AG04449 (cell line): Measurements from ENCODE around the gene PDZD2.
"Not testable (repeated sequence)": the region's sequence is repeated elsewhere in the genome, so short reads cannot be mapped to it uniquely, and the experiment has no call there.

Source experiments
- CTCF ChIA-PET: fragments of 350-600 bp; formaldehyde crosslinking; extraction: SDS; loops from one replicate; lab custom pipeline; 2021; ENCODE audit warnings: antibody characterized with exemption; lab: Yijun Ruan, JAX
- POLR2A ChIA-PET: fragments of 400-600, 350-600 bp; formaldehyde crosslinking; extraction: SDS; loops from one replicate; lab custom pipeline; 2020; ENCODE audit warnings: antibody characterized with exemption, inconsistent platforms; lab: Yijun Ruan, JAX
- DNase-seq: peaks from one replicate; pipeline ENCODE4 v3.0.0-alpha.2; 2010; ENCODE audit warnings: low read depth, low spot score
- H3K4me3 ChIP-seq: 2 replicates; pipeline ENCODE4 v1.5.1; 2011; ENCODE audit warnings: low read depth, mild to moderate bottlenecking, control low read depth, low read length
- TF ChIP-seq, protein P1 (sequence below): IDR thresholded peaks from one replicate; pipeline ENCODE4 v1.5.1; 2011; ENCODE audit warnings: mild to moderate bottlenecking, moderate library complexity, low read length, control low read depth, inconsistent platforms; ENCODE audit not compliant: insufficient read depth; ENCODE audit errors: missing control alignments

The PDZD2 gene

DNA sequence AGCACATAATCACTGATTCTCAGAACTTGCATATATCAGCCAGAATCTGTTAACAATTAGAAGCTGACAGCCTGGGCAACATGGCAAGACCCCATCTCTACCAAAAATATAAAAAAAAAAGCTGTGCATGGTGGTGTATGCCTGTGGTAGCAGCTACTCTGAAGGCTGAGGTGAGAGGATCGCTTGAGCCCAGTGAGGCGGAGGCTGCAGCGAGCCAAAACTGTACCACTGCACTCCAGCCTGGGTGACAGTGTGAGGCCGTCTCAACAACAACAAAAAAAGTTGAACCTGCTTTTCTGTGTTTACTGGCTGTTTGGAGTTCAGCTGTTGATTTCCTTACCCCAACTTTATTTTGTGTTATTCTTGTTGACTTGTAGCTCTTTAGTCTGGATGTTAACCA lies 468.4 kb downstream of the PDZD2 start:
- no peak overlapping the region for H3K4me3 ChIP-seq
- DNase-seq, result no peak
- CTCF ChIA-PET, result interaction anchor here (4.2 kb wide), 1 partner anchor 14 kb away, joined by 22 read pairs; no protein-coding TSS in a partner anchor
- POLR2A ChIA-PET, result no interaction called here
- TF ChIP-seq, protein P1, sequence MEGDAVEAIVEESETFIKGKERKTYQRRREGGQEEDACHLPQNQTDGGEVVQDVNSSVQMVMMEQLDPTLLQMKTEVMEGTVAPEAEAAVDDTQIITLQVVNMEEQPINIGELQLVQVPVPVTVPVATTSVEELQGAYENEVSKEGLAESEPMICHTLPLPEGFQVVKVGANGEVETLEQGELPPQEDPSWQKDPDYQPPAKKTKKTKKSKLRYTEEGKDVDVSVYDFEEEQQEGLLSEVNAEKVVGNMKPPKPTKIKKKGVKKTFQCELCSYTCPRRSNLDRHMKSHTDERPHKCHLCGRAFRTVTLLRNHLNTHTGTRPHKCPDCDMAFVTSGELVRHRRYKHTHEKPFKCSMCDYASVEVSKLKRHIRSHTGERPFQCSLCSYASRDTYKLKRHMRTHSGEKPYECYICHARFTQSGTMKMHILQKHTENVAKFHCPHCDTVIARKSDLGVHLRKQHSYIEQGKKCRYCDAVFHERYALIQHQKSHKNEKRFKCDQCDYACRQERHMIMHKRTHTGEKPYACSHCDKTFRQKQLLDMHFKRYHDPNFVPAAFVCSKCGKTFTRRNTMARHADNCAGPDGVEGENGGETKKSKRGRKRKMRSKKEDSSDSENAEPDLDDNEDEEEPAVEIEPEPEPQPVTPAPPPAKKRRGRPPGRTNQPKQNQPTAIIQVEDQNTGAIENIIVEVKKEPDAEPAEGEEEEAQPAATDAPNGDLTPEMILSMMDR, result no peak

DNA sequence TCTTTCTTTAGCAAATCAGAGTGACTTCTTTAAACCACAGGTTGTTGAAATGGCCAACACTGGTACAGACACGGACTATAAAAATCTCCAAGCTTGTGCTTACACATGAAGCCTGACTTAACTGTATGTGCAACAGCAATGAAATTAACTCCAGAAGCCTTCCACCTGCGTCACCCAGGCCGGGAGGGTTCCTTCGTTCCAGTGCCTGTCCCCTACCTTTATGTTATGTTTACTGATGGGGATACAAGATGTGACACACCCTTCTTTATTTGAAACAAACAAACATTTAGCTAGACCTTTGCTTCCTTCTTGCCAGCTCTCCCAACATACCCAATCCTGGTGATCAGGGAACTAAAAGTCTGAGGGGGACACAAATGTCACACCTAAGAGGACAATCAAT lies 469.2 kb downstream of the PDZD2 start:
- POLR2A ChIA-PET, result interaction anchor here (0.6 kb wide), 1 partner anchor 282 kb away, joined by 3 read pairs; no protein-coding TSS in a partner anchor
- CTCF ChIA-PET, result interaction anchor here (1.1 to 1.4 kb wide), 3 partner anchors 9 to 382 kb away, joined by 3 to 5 read pairs (median 4); no protein-coding TSS in a partner anchor
- no peak for DNase-seq
- H3K4me3 ChIP-seq, result no peak overlapping the region
- TF ChIP-seq, protein P1, result no peak

DNA sequence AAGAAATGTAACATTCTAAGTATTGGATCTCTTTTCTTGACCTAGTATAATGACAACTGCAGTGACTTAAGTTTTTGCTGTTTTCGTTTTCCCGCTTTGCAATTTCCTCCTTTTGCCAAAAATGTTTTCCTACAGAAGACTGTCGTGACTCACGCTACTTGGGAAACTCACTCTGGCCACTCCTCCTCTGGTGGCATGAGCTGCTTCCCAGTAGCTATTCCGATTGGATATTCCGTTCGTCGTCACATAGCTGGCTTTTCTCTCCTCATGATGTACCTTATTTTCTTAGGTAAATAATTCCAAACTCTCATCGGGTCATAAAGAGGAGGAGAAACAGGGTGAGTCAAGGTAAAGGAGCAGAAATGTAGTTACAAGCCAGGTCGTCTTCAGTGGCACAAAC lies 470.3 kb downstream of the PDZD2 start:
- CTCF ChIA-PET, result interaction anchor here (1.1 to 1.4 kb wide), 3 partner anchors 11 to 381 kb away, joined by 3 to 5 read pairs (median 4); no protein-coding TSS in a partner anchor
- no peak overlapping the region for H3K4me3 ChIP-seq
- no peak for DNase-seq
- POLR2A ChIA-PET, result no interaction called here
- TF ChIP-seq, protein P1, result no peak

DNA sequence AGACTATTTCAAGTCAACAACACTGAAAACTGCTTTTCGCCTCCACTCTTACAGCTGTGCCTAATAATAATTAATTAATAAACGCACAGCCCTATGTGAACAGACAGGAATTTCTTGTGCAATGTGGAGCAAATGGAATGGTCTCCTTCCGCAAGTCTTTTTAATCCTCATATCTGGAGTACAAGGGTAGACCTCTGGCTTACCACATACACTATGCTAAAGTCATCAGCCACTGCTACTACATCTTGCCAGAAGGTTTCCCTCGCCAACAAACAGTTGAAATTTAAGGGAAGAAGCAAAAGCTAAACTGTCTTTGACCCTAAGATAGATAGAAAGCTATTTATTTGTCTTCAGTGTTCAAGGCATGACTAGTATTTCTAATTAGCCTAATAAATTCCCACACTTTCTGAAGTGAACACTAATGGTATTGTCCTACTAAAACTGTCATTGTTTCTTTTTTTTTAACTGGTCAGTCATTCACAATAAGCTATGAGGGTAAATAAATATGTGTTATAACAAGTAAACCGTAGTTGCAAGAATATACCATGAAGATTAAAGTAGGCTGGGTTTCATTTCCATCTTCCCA lies 471.3 kb downstream of the PDZD2 start:
- DNase-seq, result no peak
- CTCF ChIA-PET, result no interaction called here
- TF ChIP-seq, protein P1, result no peak
- POLR2A ChIA-PET, result no interaction called here
- no peak overlapping the region for H3K4me3 ChIP-seq

DNA sequence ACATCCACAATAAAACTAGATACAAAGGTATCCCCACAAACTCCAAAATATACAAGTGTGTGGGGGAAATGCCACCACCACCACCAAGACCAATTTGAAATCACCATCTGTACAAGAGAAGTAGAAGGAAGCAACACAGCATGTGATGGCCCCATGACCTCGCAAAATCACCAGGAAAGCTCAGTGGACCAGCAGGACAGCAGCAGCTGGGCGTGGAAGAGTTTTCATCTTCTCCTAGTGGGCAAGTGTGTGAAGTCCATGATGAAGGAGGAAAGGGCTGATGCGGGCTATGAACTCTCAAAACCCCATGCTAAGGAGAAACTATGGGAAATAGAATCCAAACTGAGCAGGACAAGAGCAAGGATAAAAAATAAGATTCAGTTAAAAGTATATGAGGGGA lies 477.1 kb downstream of the PDZD2 start:
- ChIA-PET POLR2A (no interaction called here), CTCF (no interaction called here)
- no peak overlapping the region for H3K4me3 ChIP-seq
- DNase-seq, result no peak
- TF ChIP-seq, protein P1, result no peak

DNA sequence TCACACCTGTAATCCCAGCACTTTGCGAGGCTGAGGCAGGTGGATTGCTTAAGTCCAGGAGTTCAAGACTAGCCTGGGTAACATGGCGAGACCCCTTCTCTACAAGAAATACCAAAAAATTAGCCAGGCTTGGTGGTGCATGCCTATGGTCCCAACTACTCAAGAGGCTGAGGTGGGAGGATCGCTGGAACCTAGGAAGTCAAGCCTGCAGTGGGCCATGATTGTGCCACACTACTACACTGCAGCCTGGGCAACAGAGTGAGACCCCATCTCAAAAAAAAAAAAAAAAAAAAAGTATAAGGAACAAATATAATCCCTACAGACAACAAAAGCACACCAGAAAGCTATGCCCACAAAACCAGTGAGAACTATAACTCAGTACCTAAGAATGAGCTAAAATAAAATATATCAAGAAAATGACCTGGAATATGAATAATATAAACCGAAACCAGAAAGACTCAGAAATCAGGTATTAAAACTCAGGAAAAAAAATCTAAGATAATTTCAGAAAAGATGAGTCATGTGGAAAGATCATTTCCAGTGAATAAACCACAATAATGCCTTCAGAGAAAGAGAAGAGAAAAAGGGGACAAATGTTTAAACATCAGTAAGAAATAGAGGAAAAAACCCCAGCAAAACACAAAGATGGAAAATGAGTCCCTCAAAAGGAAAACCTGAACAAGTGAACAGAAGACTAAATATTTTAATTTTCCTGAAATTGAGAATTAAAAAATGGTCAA lies 477.8 kb downstream of the PDZD2 start:
- POLR2A ChIA-PET, result no interaction called here
- TF ChIP-seq, protein P1, result no peak
- CTCF ChIA-PET, result no interaction called here
- no peak overlapping the region for H3K4me3 ChIP-seq
- DNase-seq, result no peak

DNA sequence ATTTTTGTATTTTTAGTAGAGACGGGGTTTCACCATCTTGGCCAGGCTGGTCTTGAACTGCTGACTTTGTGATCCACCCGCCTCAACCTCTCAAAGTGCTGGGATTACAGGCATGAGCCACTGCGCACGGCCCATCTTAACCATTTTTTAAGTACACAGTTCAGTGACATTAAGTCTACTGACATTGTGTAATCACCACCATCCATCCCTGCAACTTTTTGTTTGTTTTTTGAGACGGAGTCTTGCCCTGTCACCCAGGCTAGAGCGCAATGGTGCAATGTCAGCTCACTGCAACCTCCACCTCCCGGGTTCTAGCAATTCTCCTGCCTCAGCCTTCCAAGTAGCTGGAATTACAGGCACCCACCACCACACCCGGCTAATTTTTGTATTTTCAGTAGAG lies 480.0 kb downstream of the PDZD2 start:
- CTCF ChIA-PET, H3K4me3 ChIP-seq, POLR2A ChIA-PET, DNase-seq: not testable (repeated sequence)
